Pancreas (tissue), 10 donors: Measurements from ENCODE around the gene TAF1B. TPM values are rescaled to one million over a fixed set of nuclear protein-coding genes. Genes with fewer than 3 reads are reported as not detected.
A peak's percentile ranks its signal among the peaks of the same experiment; 100 is the strongest.

ENCODE experiments used
- ATAC-seq, 4 donors: fragments of 200-7000 bp; cut with Tn5 transposase; one replicate each; pipeline versions ENCODE4 v1.8.0 to v1.9.1; 2020; ENCODE audit warnings: mild to moderate bottlenecking in 4 of 4, moderate library complexity in 4 of 4
- DNase-seq, 6 donors: peaks; one replicate each; pipeline ENCODE4 v3.0.0-alpha.2; 2020
- FAIRE-seq: peaks from 2 replicates; lab custom pipeline; 2012; peaks lifted over from hg19 to GRCh38; lab: Jason Lieb, UNC
- H3K27ac ChIP-seq, 4 donors: fragments of 200-600 bp; sonication (generic); 1 replicate in 3 of 4; 2 replicates in 1 of 4; pipeline versions ENCODE4 v1.5.0 to v1.8.0; 2020
- H3K27me3 ChIP-seq, 4 donors: fragments of 200-600 bp; one replicate each; pipeline ENCODE4 v1.8.0; 2021
- H3K36me3 ChIP-seq, 3 donors: fragments of 200-600 bp; sonication (generic) in 1 of 3; one replicate each; pipeline versions ENCODE4 v1.5.0 to v1.8.0; 2020 to 2021
- H3K4me1 ChIP-seq, 3 donors: fragments of 200-600 bp; one replicate each; pipeline ENCODE4 v1.8.0; 2021
- H3K4me3 ChIP-seq, 4 donors: fragments of 200-600 bp; sonication (generic) in 2 of 4; one replicate each; pipeline versions ENCODE4 v1.5.0 to v1.8.0; 2020 to 2021
- H3K9me3 ChIP-seq, 4 donors: fragments of 200-600 bp; one replicate each; pipeline ENCODE4 v1.8.0; 2021
- WGBS, 2 donors: extraction: QIAGEN DNeasy Blood & Tissue Kit; methylation state at CpG; one replicate each; pipeline ENCODE4 v1.1.7; 2013; 5-methylcytosine and 5-hydroxymethylcytosine counted together
- intact Hi-C, 3 donors: fragments of 100-400 bp; cut with DNase I; formaldehyde crosslinking; loops; one replicate each; pipeline versions ENCODE4 v1.11.1 to v1.14.2; 2022
- polyA plus RNA-seq, 2 donors: library from polyadenylated mRNA; stranded (reverse); fragments of 200-250 nt; gene quantifications; one replicate each; pipeline ENCODE4 v1.2.3, GENCODE V29; 2013
- total RNA-seq, 6 donors: library from RNA; stranded (reverse); fragmentation: NEBNext Ultra II Directional in 4 of 6; extraction: Animal tissue kit (Norgen Biotek cat#: 25700) in 4 of 6; gene quantifications; one replicate each; pipeline versions ENCODE4 v1.2.1 to v1.2.4, GENCODE V29; 2021 to 2023
- TF ChIP-seq, protein P1 (sequence below), 4 donors: fragments of 200-600 bp; sonication (generic) in 3 of 4; IDR thresholded peaks; one replicate each; pipeline versions ENCODE4 v1.5.0 to v1.8.0; 2021; ENCODE audit warnings: antibody characterized with exemption in 4 of 4
- donor health status: healthy with polysubstance abuse.
- donor health status: DM: no; HTN: no; CAD: no; lungs with moderate emphysema.
- donor health status: DM: no; HTN: no; CAD: no.
- donor health status: control.
- donor health status: control.
- donor health status: Bipolar disorder and iron deficiency.
- donor health status: DM: yes; HTN: yes; CAD: no.
- donor health status: DM: no; HTN: no; CAD: no.
- donor health status: DM: no; HTN: no; CAD: no.
- donor health status: DM: yes; HTN: yes; CAD: no.

The TAF1B gene
- total and polyA plus RNA-seq, 8 donors, result 2.3 to 11.4 (median 5.8) TPM

DNA sequence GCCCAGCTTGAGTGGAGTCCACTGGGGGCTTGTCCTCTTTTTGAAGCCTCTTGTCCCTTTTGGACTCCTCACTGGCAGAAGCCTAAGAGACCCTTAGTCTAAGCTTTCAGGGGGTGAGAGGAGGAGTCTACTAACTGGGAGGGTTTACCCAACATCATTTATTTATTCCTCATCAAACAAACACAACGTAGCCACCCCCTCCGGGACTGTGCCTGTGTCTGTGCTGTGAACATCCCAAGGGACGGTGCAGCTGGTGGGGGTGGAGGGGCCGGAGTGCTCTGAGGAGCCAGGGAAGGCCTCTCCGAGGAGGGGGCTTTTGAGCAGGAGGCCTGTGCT lies 42.7 kb upstream of the TAF1B start:
- no peak overlapping the region for H3K27ac ChIP-seq
- ATAC-seq (no peak), FAIRE-seq (no peak), DNase-seq (no peak)
- H3K27me3 ChIP-seq, result no peaks in the 10 kb centered on the region
- TF ChIP-seq, protein P1, sequence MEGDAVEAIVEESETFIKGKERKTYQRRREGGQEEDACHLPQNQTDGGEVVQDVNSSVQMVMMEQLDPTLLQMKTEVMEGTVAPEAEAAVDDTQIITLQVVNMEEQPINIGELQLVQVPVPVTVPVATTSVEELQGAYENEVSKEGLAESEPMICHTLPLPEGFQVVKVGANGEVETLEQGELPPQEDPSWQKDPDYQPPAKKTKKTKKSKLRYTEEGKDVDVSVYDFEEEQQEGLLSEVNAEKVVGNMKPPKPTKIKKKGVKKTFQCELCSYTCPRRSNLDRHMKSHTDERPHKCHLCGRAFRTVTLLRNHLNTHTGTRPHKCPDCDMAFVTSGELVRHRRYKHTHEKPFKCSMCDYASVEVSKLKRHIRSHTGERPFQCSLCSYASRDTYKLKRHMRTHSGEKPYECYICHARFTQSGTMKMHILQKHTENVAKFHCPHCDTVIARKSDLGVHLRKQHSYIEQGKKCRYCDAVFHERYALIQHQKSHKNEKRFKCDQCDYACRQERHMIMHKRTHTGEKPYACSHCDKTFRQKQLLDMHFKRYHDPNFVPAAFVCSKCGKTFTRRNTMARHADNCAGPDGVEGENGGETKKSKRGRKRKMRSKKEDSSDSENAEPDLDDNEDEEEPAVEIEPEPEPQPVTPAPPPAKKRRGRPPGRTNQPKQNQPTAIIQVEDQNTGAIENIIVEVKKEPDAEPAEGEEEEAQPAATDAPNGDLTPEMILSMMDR (IDR thresholded peaks at IDR 0.05), result no peak
- H3K4me1 ChIP-seq, result peaks cover 0 to 8% (median 0%) of the 10 kb centered on the region in 3 donors
- H3K9me3 ChIP-seq, result no peaks in the 10 kb centered on the region
- H3K4me3 ChIP-seq, result no peak overlapping the region
- WGBS, 2 donors, result 77 to 89% methylated on average over 5 of the region's 5 CpGs
- intact Hi-C loops, result loop anchor here in 2 of 3 donors (5.0 to 10.0 kb wide), 3 partner anchors 144 to 254 kb away; no protein-coding TSS in a partner anchor
- H3K36me3 ChIP-seq, result no peaks in the 10 kb centered on the region

DNA sequence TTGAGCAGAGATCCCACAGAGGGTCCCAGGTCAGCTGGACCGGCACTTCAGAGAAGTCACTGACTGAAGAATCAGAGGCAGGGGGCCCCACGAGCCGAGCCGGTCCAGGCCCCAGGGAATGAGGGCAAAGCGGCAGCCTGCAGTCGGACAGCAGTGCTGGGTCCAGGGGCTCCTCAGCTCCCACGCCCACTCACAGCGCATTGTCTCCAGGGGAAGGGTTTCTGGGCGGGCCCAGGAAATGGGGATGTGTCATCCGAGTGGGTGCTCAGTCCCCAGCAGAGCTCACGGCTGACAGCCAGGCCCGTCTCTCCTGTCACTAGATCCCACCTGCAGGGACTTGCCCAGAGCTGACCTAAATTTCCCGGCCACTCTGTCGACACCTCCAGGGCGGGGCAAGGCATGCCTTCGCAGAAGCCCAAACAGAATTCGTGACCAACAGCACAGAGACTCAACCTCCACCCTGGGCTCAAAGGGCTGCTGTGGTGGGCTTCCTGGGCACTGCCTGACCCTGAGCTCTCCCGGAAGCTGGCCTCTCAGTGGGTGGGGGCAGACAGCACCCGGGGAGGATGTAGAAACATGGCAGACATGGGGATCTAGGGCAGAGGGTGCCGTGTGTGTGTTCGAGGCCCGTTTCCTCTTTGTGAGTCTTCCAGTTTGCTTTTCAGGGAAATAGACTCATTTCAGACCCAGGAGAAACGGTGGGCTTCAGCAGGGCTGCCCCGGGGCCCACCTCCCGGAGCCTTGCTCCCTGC lies 42.1 kb upstream of the TAF1B start:
- peaks cover 0 to 8% (median 0%) of the 10 kb centered on the region in 3 donors for H3K4me1 ChIP-seq
- ATAC-seq (peak in 2 of 4 donors; percentile 3 to 13), FAIRE-seq (no peak), DNase-seq (peak in 2 of 6 donors; percentile 57 to 67)
- H3K4me3 ChIP-seq, result no peak overlapping the region
- WGBS, 2 donors, result 87 to 92% methylated on average over 25 of the region's 25 CpGs
- TF ChIP-seq, protein P1 (IDR thresholded peaks at IDR 0.05), result no peak
- intact Hi-C loops, result loop anchor here in 2 of 3 donors (5.0 to 10.0 kb wide), 3 partner anchors 144 to 254 kb away; no protein-coding TSS in a partner anchor
- no peaks in the 10 kb centered on the region for H3K9me3 ChIP-seq
- H3K27me3 ChIP-seq, result no peaks in the 10 kb centered on the region
- H3K36me3 ChIP-seq, result no peaks in the 10 kb centered on the region
- H3K27ac ChIP-seq, result no peak overlapping the region

DNA sequence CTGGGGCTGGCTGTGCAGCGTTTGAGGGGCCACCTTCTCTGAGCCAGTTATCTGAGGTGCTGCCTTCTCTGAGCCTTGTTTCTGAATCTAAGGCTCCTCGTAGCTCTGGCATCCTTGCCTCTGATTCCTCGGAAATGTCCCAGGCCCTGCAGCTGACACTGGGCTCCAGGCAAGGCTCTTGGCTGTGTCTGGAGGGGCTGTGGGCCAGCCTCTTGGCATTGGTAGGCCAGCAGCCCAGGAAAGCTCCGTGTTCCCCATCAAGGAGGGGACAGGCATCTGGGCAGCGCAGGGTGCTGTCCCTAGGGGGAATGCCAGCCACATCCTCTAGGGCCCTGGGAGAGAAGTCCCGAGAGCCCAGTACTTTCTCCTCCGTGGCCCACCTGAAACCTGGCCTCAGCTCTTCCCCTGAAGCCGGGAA lies 40.7 kb upstream of the TAF1B start:
- DNase-seq, result peak in 1 of 6 donors; percentile 51

DNA sequence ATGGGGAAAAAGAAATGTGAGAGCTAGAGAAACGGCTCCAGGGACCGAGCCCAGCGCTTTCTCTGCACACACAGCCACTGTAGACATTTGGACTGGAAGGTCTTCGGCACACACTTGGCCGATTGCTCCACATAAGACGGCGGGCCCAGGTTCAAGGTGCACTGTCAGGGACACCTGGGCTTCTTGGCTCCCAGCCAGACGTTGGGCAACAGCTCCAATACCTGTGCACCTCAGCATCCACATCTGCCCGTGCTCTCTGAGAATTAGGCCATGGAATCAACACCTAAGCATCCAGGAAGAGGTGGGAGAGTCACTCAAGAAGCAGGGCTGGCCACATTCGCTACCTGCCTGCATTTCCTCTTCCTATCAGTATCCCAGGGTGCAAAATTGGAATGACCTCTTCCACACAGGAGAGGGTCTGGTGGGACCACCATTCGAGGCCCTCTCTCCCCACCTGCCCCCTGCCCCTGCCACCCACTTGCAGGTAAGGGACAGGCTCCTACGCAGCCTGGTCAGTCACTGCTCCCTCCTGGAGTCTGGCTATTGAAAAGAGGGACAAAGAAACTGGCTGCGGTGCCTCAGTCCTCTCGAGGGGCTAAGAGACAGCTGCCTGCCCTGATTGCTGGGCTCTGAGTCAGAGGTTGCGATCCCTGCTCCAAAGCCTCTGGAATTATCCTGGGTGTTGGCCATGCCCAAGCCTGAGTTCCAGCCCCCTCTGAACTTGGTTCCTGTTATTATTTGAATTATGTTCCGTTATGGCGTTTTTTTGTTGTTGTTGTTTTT lies 40.1 kb upstream of the TAF1B start:
- Histone ChIP-seq H3K27ac (no peak overlapping the region), H3K4me1 (peaks cover 0 to 8% (median 0%) of the 10 kb centered on the region in 3 donors), H3K9me3 (no peaks in the 10 kb centered on the region), H3K4me3 (no peak overlapping the region), H3K27me3 (no peaks in the 10 kb centered on the region), H3K36me3 (no peaks in the 10 kb centered on the region)
- TF ChIP-seq, protein P1 (IDR thresholded peaks at IDR 0.05), result no peak
- peak; percentile 83 to 95 (median 88) for DNase-seq
- ATAC-seq, result peak; percentile 38 to 73 (median 70)
- intact Hi-C loops, result loop anchor here in 2 of 3 donors (5.0 to 10.0 kb wide), 3 partner anchors 142 to 252 kb away; no protein-coding TSS in a partner anchor
- no peak for FAIRE-seq
- WGBS, 2 donors, result 53 to 58% methylated on average over 17 of the region's 17 CpGs

More for the DNA sequence above, 40.7 kb upstream of the TAF1B start:
- Histone ChIP-seq H3K27ac (no peak overlapping the region), H3K9me3 (no peaks in the 10 kb centered on the region), H3K27me3 (no peaks in the 10 kb centered on the region), H3K4me3 (no peak overlapping the region), H3K4me1 (peaks cover 0 to 8% (median 0%) of the 10 kb centered on the region in 3 donors), H3K36me3 (no peaks in the 10 kb centered on the region)
- FAIRE-seq (no peak), ATAC-seq (no peak)
- intact Hi-C loops, result loop anchor here in 2 of 3 donors (5.0 to 10.0 kb wide), 3 partner anchors 142 to 252 kb away; no protein-coding TSS in a partner anchor
- 67 to 71% methylated on average over 8 of the region's 8 CpGs for WGBS, 2 donors
- TF ChIP-seq, protein P1 (IDR thresholded peaks at IDR 0.05), result no peak
